T-helper 17 cell (primary cell): Measurements from ENCODE around the gene ADAM23. TPM values are rescaled to one million over a fixed set of nuclear protein-coding genes. Genes with fewer than 3 reads are reported as not detected.
"Not testable (repeated sequence)": the region's sequence is repeated elsewhere in the genome, so short reads cannot be mapped to it uniquely, and the experiment has no call there.

Source experiments
- ATAC-seq: fragments of 150-1000 bp; cut with Tn5 transposase; 2 replicates; pipeline ENCODE4 v1.10.0; 2021; ENCODE audit warnings: mild to moderate bottlenecking, moderate library complexity
- DNase-seq, 3 donors: peaks; one replicate each; pipeline versions ENCODE4 v3.0.0 to v3.0.0-alpha.2; 2020 to 2021
- H3K9me3 ChIP-seq: one replicate; pipeline ENCODE4 v1.7.0; 2013; ENCODE audit warnings: low read length, mild to moderate bottlenecking; ENCODE audit not compliant: control insufficient read depth, poor library complexity, severe bottlenecking
- H3K27ac Mint-ChIP-seq: one replicate; pipeline ENCODE4 v1.8.0; 2022; ENCODE audit warnings: mild to moderate bottlenecking, moderate library complexity, mixed read lengths
- H3K27me3 Mint-ChIP-seq: one replicate; pipeline ENCODE4 v1.8.0; 2022; ENCODE audit warnings: mixed read lengths
- H3K36me3 Mint-ChIP-seq: one replicate; pipeline ENCODE4 v1.8.0; 2022; ENCODE audit warnings: low read depth, mixed read lengths
- H3K4me1 Mint-ChIP-seq: one replicate; pipeline ENCODE4 v1.8.0; 2022; ENCODE audit warnings: mild to moderate bottlenecking, mixed read lengths
- H3K4me3 Mint-ChIP-seq: one replicate; pipeline ENCODE4 v1.8.0; 2022; ENCODE audit warnings: mild to moderate bottlenecking, moderate library complexity, mixed read lengths
- total RNA-seq, 4 donors: library from RNA in 2 of 4; stranded (reverse) in 2 of 4; gene quantifications; one replicate each; pipeline ENCODE4 v1.2.3 and lab custom pipeline; 2022 to 2026

ADAM23 gene, protein sequence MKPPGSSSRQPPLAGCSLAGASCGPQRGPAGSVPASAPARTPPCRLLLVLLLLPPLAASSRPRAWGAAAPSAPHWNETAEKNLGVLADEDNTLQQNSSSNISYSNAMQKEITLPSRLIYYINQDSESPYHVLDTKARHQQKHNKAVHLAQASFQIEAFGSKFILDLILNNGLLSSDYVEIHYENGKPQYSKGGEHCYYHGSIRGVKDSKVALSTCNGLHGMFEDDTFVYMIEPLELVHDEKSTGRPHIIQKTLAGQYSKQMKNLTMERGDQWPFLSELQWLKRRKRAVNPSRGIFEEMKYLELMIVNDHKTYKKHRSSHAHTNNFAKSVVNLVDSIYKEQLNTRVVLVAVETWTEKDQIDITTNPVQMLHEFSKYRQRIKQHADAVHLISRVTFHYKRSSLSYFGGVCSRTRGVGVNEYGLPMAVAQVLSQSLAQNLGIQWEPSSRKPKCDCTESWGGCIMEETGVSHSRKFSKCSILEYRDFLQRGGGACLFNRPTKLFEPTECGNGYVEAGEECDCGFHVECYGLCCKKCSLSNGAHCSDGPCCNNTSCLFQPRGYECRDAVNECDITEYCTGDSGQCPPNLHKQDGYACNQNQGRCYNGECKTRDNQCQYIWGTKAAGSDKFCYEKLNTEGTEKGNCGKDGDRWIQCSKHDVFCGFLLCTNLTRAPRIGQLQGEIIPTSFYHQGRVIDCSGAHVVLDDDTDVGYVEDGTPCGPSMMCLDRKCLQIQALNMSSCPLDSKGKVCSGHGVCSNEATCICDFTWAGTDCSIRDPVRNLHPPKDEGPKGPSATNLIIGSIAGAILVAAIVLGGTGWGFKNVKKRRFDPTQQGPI
- total RNA-seq (10 to 100 TPM; 16.4 to 29.6 TPM), total RNA-seq (lab: John Stamatoyannopoulos, UW) (18.4 to 30.2 reads per million in 2 donors)

DNA sequence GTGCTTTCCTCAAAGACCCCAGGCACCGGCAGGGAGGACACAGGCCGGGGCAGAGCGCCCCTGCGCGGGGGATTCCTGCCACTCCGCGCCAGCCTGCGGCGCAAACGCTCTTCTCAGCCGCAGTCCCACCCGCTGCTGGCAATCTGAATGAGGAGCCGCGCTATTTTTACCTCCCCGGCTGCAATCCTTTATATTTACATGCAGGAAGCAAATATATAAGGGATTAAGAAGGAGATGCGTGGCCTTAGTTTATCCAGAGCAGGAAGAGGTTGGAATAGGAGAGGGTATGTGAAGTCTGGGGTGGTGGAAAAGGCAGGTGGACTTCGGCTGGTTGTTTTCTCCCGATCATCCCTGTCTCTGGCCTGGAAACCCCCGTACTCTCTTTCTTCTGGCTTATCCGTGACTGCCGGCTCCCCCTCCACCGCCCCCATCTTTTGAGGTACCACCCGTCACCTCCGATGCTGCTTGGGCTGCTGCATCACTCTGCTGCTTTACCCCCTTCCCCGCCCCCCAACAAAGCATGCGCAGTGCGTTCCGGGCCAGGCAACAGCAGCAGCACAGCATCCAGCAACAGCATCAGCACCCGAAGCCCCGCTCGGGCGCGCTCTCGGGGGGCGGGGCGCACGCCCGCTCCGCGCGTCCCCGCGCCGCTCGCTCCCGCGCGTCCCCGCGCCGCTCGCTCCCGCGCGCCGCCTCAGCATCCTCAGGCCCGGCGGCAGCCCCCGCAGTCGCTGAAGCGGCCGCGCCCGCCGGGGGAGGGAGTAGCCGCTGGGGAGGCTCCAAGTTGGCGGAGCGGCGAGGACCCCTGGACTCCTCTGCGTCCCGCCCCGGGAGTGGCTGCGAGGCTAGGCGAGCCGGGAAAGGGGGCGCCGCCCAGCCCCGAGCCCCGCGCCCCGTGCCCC, at the start of gene ADAM23:
TSS of gene ADAM23 (plus strand) at position 700 of the 902 bp plus-strand sequence. CDS start 335 bp downstream, outside the sequence.
- H3K27ac Mint-ChIP-seq, result peak within 1 kb of the TSS; percentile 21
- peaks cover 56% of the 10 kb centered on the region for H3K27me3 Mint-ChIP-seq
- peak within 1 kb of the TSS; percentile 93 for H3K4me3 Mint-ChIP-seq

DNA sequence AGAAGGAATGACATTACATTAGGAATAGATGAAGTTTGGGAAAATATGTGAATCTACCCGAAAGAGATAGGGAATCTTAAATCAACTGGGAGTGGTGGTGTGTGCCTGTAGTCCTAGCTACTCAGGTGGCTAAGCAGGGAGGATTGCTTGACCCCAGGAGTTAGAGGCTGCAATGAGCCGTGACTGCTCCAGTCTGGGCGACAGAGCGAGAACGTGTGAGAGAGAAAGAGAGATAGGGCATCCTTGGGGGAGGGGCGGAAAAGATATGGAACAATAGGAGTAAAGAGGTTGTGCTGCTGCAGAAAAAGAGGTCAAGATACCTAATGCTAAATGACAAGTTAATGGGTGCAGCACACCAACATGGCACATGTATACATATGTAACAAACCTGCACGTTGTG, 47.1 kb upstream of the ADAM23 start:
- Mint-ChIP-seq H3K27me3 (peaks cover 5% of the 10 kb centered on the region), H3K4me1 (no peaks in the 10 kb centered on the region), H3K27ac (no peak overlapping the region), H3K36me3 (no peaks in the 10 kb centered on the region), H3K4me3 (no peak overlapping the region)
- DNase-seq (no peak), ATAC-seq (no peak)
- H3K9me3 ChIP-seq, result no peaks in the 10 kb centered on the region

More for the DNA sequence above, at the start of gene ADAM23:
- ATAC-seq (peak; percentile 83), DNase-seq (peak; percentile 18 to 46 (median 40))
- H3K36me3 Mint-ChIP-seq, result peaks cover 4% of the 10 kb centered on the region
- H3K4me1 Mint-ChIP-seq, result peaks cover 15% of the 10 kb centered on the region
- H3K9me3 ChIP-seq, result no peaks in the 10 kb centered on the region

DNA sequence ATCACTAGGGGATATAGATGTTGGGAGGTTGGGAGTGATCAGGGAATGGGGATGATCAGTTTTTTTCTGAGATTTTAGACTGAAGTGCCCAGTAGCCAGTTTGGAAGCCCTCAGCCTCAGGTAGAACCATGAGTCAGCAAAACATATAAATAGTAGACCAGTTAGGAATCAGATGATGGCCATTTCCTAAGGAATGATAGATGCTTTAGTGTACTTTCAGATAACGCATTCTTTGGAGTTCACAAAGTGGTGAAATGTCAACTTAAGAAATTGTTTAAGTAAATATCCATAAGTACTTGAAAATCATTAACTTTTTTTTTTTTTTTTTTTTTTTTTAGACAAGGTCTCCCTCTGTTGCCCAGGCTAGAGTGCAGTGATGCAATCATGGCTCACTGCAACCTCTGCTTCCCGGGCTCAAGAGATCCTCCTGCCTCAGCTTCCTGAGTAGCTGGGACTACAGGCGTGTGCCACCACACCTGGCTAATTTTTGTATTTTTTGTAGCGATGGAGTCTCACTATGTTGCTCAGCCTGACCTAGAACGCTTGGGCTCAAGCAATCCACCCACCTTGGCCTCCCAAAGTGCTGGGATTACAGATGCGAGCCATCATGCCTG, 40.3 kb upstream of the ADAM23 start:
- H3K9me3 ChIP-seq, H3K4me1 Mint-ChIP-seq, H3K4me3 Mint-ChIP-seq, H3K27ac Mint-ChIP-seq, H3K27me3 Mint-ChIP-seq, ATAC-seq, DNase-seq, H3K36me3 Mint-ChIP-seq: not testable (repeated sequence)

DNA sequence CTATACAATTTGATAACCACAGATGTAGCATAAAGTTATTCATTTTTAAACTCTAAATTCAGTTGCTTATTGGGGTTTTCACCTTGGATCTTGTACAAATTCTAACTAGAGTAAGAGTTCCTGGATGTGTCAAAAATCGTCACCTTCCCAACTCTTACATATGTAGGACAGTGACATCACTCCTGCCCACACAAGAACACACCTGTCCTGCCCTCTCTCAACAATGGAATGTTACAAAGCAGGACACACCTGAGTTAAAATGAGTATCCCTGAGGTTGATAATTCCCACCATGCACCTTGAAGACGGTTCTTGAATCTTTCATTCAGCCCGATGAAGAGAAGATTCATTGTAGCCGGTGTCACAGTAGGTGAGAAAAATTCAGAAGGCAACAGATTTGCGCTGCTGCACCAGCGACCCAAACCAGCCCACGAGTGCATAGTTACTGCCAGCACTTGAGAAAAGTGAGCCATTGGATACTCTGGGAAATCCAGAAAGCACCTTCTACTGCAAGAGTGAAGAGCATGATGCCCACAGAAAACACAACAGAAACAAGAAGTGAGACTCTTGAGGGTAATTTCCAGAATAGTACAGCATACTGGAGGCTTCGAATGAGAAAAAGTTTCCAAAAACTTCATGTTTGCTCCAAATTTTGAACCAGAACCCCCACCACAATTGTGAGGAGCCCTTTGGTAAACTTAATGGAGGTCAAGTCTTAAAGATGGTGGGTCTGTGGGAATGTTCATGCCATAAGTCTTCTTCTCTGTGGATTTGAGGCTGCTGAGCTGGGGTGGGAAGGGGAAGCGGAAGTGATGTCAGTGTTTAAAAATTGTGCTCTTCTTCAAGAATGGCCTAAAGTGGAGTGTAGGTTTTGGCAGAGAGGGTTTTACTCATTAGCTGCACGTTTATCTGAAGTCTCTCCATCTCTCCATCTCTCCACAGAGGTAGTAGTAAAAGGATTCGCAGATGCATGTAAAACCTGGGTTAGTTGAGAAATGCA, 34.7 kb upstream of the ADAM23 start:
- Mint-ChIP-seq H3K27me3 (no peaks in the 10 kb centered on the region), H3K4me1 (no peaks in the 10 kb centered on the region), H3K4me3 (no peak overlapping the region), H3K27ac (no peak overlapping the region), H3K36me3 (peaks cover 5% of the 10 kb centered on the region)
- ATAC-seq (no peak), DNase-seq (no peak)
- no peaks in the 10 kb centered on the region for H3K9me3 ChIP-seq

- peaks cover 5% of the 10 kb centered on the region for H3K36me3 Mint-ChIP-seq
- no peak overlapping the region for H3K4me3 Mint-ChIP-seq
- H3K27ac Mint-ChIP-seq, result no peak overlapping the region
- H3K9me3 ChIP-seq, result no peaks in the 10 kb centered on the region
- no peaks in the 10 kb centered on the region for H3K4me1 Mint-ChIP-seq
- DNase-seq (no peak), ATAC-seq (no peak)
- H3K27me3 Mint-ChIP-seq, result peaks cover 4% of the 10 kb centered on the region
Observed at GRCh38 chr2:206410714-206411113, 32.6 kb upstream of the ADAM23 start.

DNA sequence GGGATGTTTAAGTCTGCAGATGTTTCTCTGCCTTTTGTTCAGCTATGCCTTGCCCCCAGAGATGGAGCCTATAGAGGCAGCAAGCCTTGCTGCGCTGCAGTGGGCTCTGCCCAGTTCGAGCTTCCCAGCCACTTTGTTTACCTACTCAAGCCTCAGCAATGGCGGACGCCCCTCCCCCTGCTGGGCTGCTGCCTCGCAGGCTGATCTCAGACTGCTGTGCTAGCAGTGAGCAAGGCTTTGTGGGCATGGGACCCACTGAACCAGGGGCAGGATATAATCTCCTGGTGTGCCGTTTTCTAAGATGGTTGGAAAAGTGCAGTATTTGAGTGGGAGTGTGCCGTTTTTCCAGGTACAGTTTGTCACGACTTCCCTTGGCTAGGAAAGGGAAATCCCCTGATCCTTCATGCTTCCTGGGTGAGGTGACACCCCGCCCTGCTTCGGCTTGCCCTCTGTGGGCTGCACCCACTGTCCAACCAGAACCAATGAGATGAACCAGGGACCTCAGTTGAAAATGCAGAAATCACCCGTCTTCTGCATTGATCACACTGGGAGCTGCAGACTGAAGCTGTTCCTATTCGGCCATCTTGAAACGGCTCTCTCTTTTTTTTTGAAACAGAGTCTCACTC, 27.6 kb upstream of the ADAM23 start:
- H3K27me3 Mint-ChIP-seq, result peaks cover 14% of the 10 kb centered on the region
- H3K36me3 Mint-ChIP-seq, result no peaks in the 10 kb centered on the region
- no peaks in the 10 kb centered on the region for H3K4me1 Mint-ChIP-seq
- no peak overlapping the region for H3K4me3 Mint-ChIP-seq
- no peak overlapping the region for H3K27ac Mint-ChIP-seq
- no peak for DNase-seq
- no peaks in the 10 kb centered on the region for H3K9me3 ChIP-seq
- no peak for ATAC-seq

DNA sequence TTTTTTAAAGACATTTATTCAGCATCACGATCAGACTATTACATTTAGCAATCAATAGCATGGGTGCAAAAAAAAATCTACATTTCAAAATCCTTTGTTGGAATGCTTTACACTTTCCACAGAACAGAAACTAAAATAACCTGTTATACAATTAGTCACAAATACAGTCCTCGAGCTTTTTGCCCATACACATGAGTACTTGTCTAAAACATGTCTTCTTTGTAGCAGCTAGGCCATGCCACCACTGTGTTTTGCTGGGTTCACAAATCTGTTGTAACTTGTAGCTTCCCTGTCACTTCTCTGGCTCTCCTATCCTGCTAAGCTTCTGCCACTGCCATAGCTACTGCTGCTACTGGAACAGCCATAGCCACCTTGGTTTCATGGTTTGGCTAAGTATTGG, 24.4 kb upstream of the ADAM23 start:
- Mint-ChIP-seq H3K4me1 (peaks cover 2% of the 10 kb centered on the region), H3K27ac (no peak overlapping the region), H3K4me3 (no peak overlapping the region), H3K27me3 (peaks cover 20% of the 10 kb centered on the region), H3K36me3 (no peaks in the 10 kb centered on the region)
- H3K9me3 ChIP-seq, result no peaks in the 10 kb centered on the region
- ATAC-seq, result no peak
- DNase-seq, result no peak

GRCh38 chr2:206420721-206421120, 22.6 kb upstream of the ADAM23 start:
- no peaks in the 10 kb centered on the region for H3K9me3 ChIP-seq
- Mint-ChIP-seq H3K4me3 (no peak overlapping the region), H3K4me1 (peaks cover 2% of the 10 kb centered on the region), H3K27ac (no peak overlapping the region), H3K36me3 (no peaks in the 10 kb centered on the region), H3K27me3 (peaks cover 19% of the 10 kb centered on the region)
- DNase-seq (no peak), ATAC-seq (no peak)

GRCh38 chr2:206422493-206422892, 20.8 kb upstream of the ADAM23 start:
- no peak overlapping the region for H3K27ac Mint-ChIP-seq
- peaks cover 2% of the 10 kb centered on the region for H3K4me1 Mint-ChIP-seq
- H3K27me3 Mint-ChIP-seq, result peaks cover 27% of the 10 kb centered on the region
- no peak overlapping the region for H3K4me3 Mint-ChIP-seq
- no peaks in the 10 kb centered on the region for H3K9me3 ChIP-seq
- DNase-seq, result no peak
- H3K36me3 Mint-ChIP-seq, result no peaks in the 10 kb centered on the region
- no peak for ATAC-seq

- Mint-ChIP-seq H3K4me3 (no peak overlapping the region), H3K27ac (no peak overlapping the region), H3K36me3 (no peaks in the 10 kb centered on the region), H3K27me3 (peaks cover 27% of the 10 kb centered on the region), H3K4me1 (peaks cover 2% of the 10 kb centered on the region)
- DNase-seq (no peak), ATAC-seq (no peak)
- no peaks in the 10 kb centered on the region for H3K9me3 ChIP-seq
Observed at GRCh38 chr2:206423147-206423546, 20.2 kb upstream of the ADAM23 start.

- peaks cover 27% of the 10 kb centered on the region for H3K27me3 Mint-ChIP-seq
- DNase-seq, result no peak
- no peak overlapping the region for H3K27ac Mint-ChIP-seq
- no peaks in the 10 kb centered on the region for H3K36me3 Mint-ChIP-seq
- H3K9me3 ChIP-seq, result no peaks in the 10 kb centered on the region
- no peak overlapping the region for H3K4me3 Mint-ChIP-seq
- ATAC-seq, result no peak
- H3K4me1 Mint-ChIP-seq, result peaks cover 2% of the 10 kb centered on the region
Observed at GRCh38 chr2:206424134-206424533, 19.2 kb upstream of the ADAM23 start.
